HL-60 (cell line): ENCODE results near the gene DPEP1.

ENCODE experiments used
- GABPA ChIP-seq: IDR thresholded peaks from 2 replicates; pipeline ENCODE4 v1.6.1; 2012; ENCODE audit warnings: low read depth
- POLR2AphosphoS5 ChIP-seq: IDR thresholded peaks from 2 replicates; pipeline ENCODE4 v1.6.1; 2012; ENCODE audit warnings: low read depth
- TF ChIP-seq, protein P1 (sequence below): IDR thresholded peaks from one replicate; pipeline ENCODE4 v1.5.1; 2011; ENCODE audit warnings: low read length, control low read depth, inconsistent platforms; ENCODE audit not compliant: insufficient read depth
- TF ChIP-seq, protein P2 (sequence below): IDR thresholded peaks from 2 replicates; pipeline ENCODE4 v1.6.1; 2012; ENCODE audit warnings: low read depth; ENCODE audit not compliant: insufficient replicate concordance

DNA sequence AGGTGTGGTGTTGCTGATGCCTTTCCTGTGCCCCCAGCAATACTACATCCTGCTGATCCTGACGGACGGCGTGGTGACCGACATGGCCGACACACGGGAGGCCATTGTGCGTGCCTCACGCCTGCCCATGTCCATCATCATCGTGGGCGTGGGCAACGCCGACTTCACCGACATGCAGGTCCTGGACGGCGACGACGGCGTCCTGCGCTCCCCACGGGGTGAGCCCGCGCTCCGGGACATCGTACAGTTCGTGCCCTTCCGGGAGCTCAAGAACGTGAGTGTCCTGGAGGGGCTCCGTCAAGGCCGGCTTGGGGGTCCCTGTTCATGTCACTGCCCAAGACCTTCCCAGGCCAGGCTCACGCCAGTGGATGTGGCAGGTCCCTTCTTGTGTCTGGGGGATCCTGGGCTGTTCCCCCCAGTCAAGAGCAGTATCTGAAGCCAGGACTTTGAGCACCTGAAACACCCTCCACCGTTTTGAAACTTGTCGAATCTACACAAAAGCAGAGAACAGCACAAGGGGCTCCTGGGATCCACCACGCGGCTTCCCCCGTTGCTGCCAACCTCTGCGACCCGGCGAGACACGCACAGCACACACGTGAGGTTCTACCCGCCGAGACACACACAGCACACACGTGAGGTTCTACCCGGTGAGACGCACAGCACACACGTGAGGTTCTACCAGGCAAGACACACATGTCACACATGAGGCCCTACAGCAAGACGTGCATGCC, 17.9 kb upstream of the DPEP1 start:
- TF ChIP-seq, protein P1, sequence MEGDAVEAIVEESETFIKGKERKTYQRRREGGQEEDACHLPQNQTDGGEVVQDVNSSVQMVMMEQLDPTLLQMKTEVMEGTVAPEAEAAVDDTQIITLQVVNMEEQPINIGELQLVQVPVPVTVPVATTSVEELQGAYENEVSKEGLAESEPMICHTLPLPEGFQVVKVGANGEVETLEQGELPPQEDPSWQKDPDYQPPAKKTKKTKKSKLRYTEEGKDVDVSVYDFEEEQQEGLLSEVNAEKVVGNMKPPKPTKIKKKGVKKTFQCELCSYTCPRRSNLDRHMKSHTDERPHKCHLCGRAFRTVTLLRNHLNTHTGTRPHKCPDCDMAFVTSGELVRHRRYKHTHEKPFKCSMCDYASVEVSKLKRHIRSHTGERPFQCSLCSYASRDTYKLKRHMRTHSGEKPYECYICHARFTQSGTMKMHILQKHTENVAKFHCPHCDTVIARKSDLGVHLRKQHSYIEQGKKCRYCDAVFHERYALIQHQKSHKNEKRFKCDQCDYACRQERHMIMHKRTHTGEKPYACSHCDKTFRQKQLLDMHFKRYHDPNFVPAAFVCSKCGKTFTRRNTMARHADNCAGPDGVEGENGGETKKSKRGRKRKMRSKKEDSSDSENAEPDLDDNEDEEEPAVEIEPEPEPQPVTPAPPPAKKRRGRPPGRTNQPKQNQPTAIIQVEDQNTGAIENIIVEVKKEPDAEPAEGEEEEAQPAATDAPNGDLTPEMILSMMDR, result no peak
- no peak for TF ChIP-seq POLR2AphosphoS5
- TF ChIP-seq GABPA, result no peak
- TF ChIP-seq, protein P2, sequence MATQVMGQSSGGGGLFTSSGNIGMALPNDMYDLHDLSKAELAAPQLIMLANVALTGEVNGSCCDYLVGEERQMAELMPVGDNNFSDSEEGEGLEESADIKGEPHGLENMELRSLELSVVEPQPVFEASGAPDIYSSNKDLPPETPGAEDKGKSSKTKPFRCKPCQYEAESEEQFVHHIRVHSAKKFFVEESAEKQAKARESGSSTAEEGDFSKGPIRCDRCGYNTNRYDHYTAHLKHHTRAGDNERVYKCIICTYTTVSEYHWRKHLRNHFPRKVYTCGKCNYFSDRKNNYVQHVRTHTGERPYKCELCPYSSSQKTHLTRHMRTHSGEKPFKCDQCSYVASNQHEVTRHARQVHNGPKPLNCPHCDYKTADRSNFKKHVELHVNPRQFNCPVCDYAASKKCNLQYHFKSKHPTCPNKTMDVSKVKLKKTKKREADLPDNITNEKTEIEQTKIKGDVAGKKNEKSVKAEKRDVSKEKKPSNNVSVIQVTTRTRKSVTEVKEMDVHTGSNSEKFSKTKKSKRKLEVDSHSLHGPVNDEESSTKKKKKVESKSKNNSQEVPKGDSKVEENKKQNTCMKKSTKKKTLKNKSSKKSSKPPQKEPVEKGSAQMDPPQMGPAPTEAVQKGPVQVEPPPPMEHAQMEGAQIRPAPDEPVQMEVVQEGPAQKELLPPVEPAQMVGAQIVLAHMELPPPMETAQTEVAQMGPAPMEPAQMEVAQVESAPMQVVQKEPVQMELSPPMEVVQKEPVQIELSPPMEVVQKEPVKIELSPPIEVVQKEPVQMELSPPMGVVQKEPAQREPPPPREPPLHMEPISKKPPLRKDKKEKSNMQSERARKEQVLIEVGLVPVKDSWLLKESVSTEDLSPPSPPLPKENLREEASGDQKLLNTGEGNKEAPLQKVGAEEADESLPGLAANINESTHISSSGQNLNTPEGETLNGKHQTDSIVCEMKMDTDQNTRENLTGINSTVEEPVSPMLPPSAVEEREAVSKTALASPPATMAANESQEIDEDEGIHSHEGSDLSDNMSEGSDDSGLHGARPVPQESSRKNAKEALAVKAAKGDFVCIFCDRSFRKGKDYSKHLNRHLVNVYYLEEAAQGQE, result no peak
